Stomach (tissue), 9 donors: ENCODE data around the gene ELF1. TPM values are rescaled to one million over a fixed set of nuclear protein-coding genes. Genes with fewer than 3 reads are reported as not detected.

Source experiments
- DNase-seq, 2 donors: peaks; one replicate each; pipeline versions ENCODE4 v3.0.0 to v3.0.0-alpha.2; 2013 to 2019
- H3K27ac ChIP-seq, 5 donors: fragments of 200-600 bp in 4 of 5; sonication (generic) in 4 of 5; one replicate each; pipeline ENCODE4 v1.5.1; 2013 to 2019; ENCODE audit warnings: mild to moderate bottlenecking in 1 of 5, moderate library complexity in 1 of 5
- H3K27me3 ChIP-seq, 3 donors: fragments of 200-600 bp; sonication (generic); one replicate each; pipeline ENCODE4 v1.5.1; 2017 to 2019; ENCODE audit warnings: mixed run types in 1 of 3
- H3K36me3 ChIP-seq, 4 donors: fragments of 200-600 bp; sonication (generic); 1 replicate in 3 of 4; 2 replicates in 1 of 4; pipeline ENCODE4 v1.5.1; 2016 to 2019
- H3K4me1 ChIP-seq, 4 donors: fragments of 200-600 bp; sonication (generic); one replicate each; pipeline ENCODE4 v1.5.1; 2016 to 2019
- H3K4me3 ChIP-seq, 4 donors: fragments of 200-600 bp; sonication (generic) in 3 of 4; one replicate each; pipeline ENCODE4 v1.5.1; 2016 to 2019; ENCODE audit warnings: mild to moderate bottlenecking in 1 of 4
- H3K9me3 ChIP-seq, 4 donors: fragments of 200-600 bp; sonication (generic); one replicate each; pipeline ENCODE4 v1.5.1; 2016 to 2019
- EP300 ChIP-seq: sonication (generic); formaldehyde crosslinking; IDR thresholded peaks from one replicate; pipeline ENCODE4 v1.6.1; 2017; ENCODE audit warnings: antibody characterized with exemption
- POLR2A ChIP-seq, 4 donors: fragments of 450-650 bp; IDR thresholded peaks; one replicate each; pipeline ENCODE4 v1.6.1; 2016; ENCODE audit warnings: antibody characterized with exemption in 4 of 4, control low read depth in 2 of 4, mild to moderate bottlenecking in 1 of 4, moderate library complexity in 1 of 4
- POLR2AphosphoS5 ChIP-seq, 3 donors: sonication (generic); formaldehyde crosslinking; IDR thresholded peaks; one replicate each; pipeline ENCODE4 v1.6.1; 2016; ENCODE audit warnings: antibody characterized with exemption in 3 of 3
- WGBS, 5 donors: extraction: QIAGEN DNeasy Blood & Tissue Kit in 3 of 5; methylation state at CpG; one replicate each; pipeline versions ENCODE4 v1.1.5 to v1.1.7; 2013 to 2018; 5-methylcytosine and 5-hydroxymethylcytosine counted together
- intact Hi-C: fragments of 100-400 bp; cut with DNase I; formaldehyde crosslinking; loops from one replicate; pipeline ENCODE4 v1.15.1; 2023; ENCODE audit warnings: low total_unique reads
- polyA plus RNA-seq, 3 donors: library from polyadenylated mRNA; stranded (reverse); fragments of 200-250 nt; gene quantifications; one replicate each; pipeline ENCODE4 v1.2.3, GENCODE V29; 2013
- total RNA-seq, 5 donors: library from RNA; depleted of rRNA; stranded (reverse); fragments of >200 nt; gene quantifications; one replicate each; pipeline versions ENCODE4 v1.1.0 to v1.2.3, GENCODE V29; 2014 to 2016
- TF ChIP-seq, protein P1 (sequence below), 7 experiments: fragments of 450-650 bp in 4 of 7; fragments of 200-600 bp in 3 of 7; sonication (generic) in 3 of 7; IDR thresholded peaks; one replicate each; pipeline ENCODE4 v1.5.1; 2016 to 2019; ENCODE audit warnings: antibody characterized with exemption in 7 of 7, control low read depth in 2 of 7, mild to moderate bottlenecking in 1 of 7
- donor health status: healthy with polysubstance abuse.
- donor health status: Bipolar disorder and iron deficiency.
- donor health status: healthy.

ELF1 gene
- total and polyA plus RNA-seq, 8 donors, result 10.9 to 113 (median 36.2) TPM

- H3K4me1 ChIP-seq, result peaks cover 8 to 88% (median 45%) of the 10 kb centered on the region in 4 donors
- no peaks in the 10 kb centered on the region for H3K36me3 ChIP-seq
- no peaks in the 10 kb centered on the region for H3K9me3 ChIP-seq
- peak overlapping the region; percentile 9 to 36 (median 32) for H3K4me3 ChIP-seq
- TF ChIP-seq POLR2AphosphoS5 (IDR thresholded peaks at IDR 0.05) (no peak), EP300 (no peak), POLR2A (IDR thresholded peaks at IDR 0.05) (no peak)
- TF ChIP-seq, protein P1, sequence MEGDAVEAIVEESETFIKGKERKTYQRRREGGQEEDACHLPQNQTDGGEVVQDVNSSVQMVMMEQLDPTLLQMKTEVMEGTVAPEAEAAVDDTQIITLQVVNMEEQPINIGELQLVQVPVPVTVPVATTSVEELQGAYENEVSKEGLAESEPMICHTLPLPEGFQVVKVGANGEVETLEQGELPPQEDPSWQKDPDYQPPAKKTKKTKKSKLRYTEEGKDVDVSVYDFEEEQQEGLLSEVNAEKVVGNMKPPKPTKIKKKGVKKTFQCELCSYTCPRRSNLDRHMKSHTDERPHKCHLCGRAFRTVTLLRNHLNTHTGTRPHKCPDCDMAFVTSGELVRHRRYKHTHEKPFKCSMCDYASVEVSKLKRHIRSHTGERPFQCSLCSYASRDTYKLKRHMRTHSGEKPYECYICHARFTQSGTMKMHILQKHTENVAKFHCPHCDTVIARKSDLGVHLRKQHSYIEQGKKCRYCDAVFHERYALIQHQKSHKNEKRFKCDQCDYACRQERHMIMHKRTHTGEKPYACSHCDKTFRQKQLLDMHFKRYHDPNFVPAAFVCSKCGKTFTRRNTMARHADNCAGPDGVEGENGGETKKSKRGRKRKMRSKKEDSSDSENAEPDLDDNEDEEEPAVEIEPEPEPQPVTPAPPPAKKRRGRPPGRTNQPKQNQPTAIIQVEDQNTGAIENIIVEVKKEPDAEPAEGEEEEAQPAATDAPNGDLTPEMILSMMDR (IDR thresholded peaks at IDR 0.05), result no peak
- no peaks in the 10 kb centered on the region for H3K27me3 ChIP-seq
- H3K27ac ChIP-seq, result peak overlapping the region in 4 of 5 donors; percentile 82 to 92 (median 86)
- intact Hi-C loops, result no loop called here
- WGBS, 5 donors, result 17 to 24% (median 20%) methylated on average over 3 of the region's 3 CpGs
- DNase-seq, result peak in 1 of 2 donors; percentile 66
Measured at GRCh38 chr13:41017817-41018601, 1.1 kb downstream of the ELF1 start.

- WGBS, 5 donors, result 11 to 41% (median 22%) methylated on average over 2 of the region's 2 CpGs
- Histone ChIP-seq H3K36me3 (no peaks in the 10 kb centered on the region), H3K4me1 (peaks cover 8 to 85% (median 41%) of the 10 kb centered on the region in 4 donors), H3K27me3 (no peaks in the 10 kb centered on the region), H3K9me3 (no peaks in the 10 kb centered on the region), H3K27ac (peak overlapping the region; percentile 59 to 92 (median 85)), H3K4me3 (peak overlapping the region in 2 of 4 donors; percentile 32)
- peak; percentile 41 to 64 for DNase-seq
- intact Hi-C loops, result no loop called here
- TF ChIP-seq EP300 (no peak), POLR2A (IDR thresholded peaks at IDR 0.05) (no peak), POLR2AphosphoS5 (IDR thresholded peaks at IDR 0.05) (peak in 1 of 3 donors; percentile 16)
- TF ChIP-seq, protein P1 (IDR thresholded peaks at IDR 0.05), result no peak
Measured at GRCh38 chr13:41017159-41017558, 2.0 kb downstream of the ELF1 start.

DNA sequence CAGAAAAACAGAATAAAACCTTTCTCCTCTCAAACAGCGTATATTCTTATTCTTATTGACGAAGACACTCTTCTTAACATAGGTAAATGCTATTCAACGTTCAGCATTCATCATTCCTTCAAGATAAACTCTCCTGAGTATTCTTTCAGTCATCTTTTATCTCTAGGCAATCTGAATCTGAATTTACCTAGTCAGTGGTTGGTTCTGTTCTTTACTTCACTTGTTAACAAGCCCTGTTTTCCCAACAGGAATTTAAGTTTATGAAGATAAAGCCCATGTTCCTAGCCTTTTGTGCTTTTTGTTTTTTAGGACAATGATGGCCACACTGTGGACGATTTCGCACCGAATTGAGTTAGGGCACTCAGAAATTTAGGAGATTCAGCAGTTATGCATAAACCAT is 3.2 kb downstream of the ELF1 start:
- 57 to 79% (median 71%) methylated on average over 6 of the region's 6 CpGs for WGBS, 5 donors
- Histone ChIP-seq H3K27me3 (no peaks in the 10 kb centered on the region), H3K4me1 (peaks cover 8 to 86% (median 40%) of the 10 kb centered on the region in 4 donors), H3K9me3 (no peaks in the 10 kb centered on the region), H3K36me3 (peaks cover 0 to 4% (median 0%) of the 10 kb centered on the region in 4 donors), H3K27ac (peak overlapping the region in 2 of 5 donors; percentile 58 to 92), H3K4me3 (no peak overlapping the region)
- DNase-seq, result no peak
- intact Hi-C loops, result no loop called here
- no peak for TF ChIP-seq POLR2A (IDR thresholded peaks at IDR 0.05)
- TF ChIP-seq EP300, result no peak
- TF ChIP-seq POLR2AphosphoS5 (IDR thresholded peaks at IDR 0.05), result no peak
- TF ChIP-seq, protein P1 (IDR thresholded peaks at IDR 0.05), result no peak

DNA sequence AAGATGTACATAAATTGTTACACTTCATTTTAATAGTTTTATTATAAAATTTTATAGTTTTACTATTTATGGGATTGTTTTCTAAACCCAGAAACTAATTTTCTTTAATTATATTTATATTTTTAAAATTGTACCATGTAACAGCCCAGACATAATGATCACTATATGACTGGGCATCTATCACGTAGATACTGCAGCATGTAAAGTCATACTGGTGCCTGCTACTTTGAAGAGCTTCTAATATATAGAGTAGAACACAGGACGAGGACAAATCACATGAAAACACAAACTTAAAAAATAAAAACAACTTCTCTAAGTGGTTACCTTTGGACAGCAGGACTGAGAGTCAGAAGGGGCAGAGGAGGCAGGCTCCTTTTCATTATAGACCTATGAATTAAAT is 5.3 kb downstream of the ELF1 start:
- Histone ChIP-seq H3K4me1 (peaks cover 8 to 75% (median 39%) of the 10 kb centered on the region in 4 donors), H3K27ac (no peak overlapping the region), H3K9me3 (no peaks in the 10 kb centered on the region), H3K4me3 (no peak overlapping the region), H3K36me3 (peaks cover 0 to 4% (median 0%) of the 10 kb centered on the region in 4 donors), H3K27me3 (no peaks in the 10 kb centered on the region)
- TF ChIP-seq POLR2AphosphoS5 (IDR thresholded peaks at IDR 0.05), result no peak
- no peak for TF ChIP-seq EP300
- TF ChIP-seq, protein P1 (IDR thresholded peaks at IDR 0.05), result no peak
- no peak for TF ChIP-seq POLR2A (IDR thresholded peaks at IDR 0.05)
- 72 to 85% (median 80%) methylated on average over 2 of the region's 2 CpGs for WGBS, 5 donors
- intact Hi-C loops, result no loop called here
- DNase-seq, result no peak
